ENCODE measurements around the gene ERCC3. TPM values are rescaled to one million over a fixed set of nuclear protein-coding genes. Genes with fewer than 3 reads are reported as not detected.
A peak's percentile ranks its signal among the peaks of the same experiment; 100 is the strongest.

The ERCC3 gene
- total RNA-seq, 6 donors from 2014 or later = 32.1 to 178 (median 49.8) TPM

DNA sequence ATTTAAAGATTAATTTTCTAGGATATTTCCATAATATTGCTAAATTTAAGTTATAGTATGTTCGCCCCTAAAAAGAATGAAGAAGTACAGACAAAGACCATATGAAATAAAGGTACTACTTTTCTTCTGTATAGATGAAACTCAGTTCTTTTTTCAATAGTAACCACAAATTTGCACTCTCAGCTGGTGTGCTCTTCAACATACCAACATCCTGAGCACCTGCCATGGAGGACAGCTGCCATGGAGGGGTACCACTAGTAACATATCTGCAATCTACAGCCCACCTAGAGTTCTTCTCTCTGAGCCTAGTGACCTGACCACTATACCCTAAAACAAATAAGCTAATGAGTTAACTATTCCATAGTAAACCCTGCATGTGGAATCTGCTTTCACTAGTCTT lies 36.8 kb upstream of the ERCC3 start:
- H3K4me3 ChIP-seq = no peak overlapping the region
- H3K27ac ChIP-seq = no peak overlapping the region
- H3K4me1 ChIP-seq = no peaks in the 10 kb centered on the region
- DNase-seq = no peak
- no peaks in the 10 kb centered on the region for H3K9me3 ChIP-seq
- H3K36me3 ChIP-seq = peaks cover 0 to 53% (median 17%) of the 10 kb centered on the region in 4 donors
- H3K27me3 ChIP-seq = no peaks in the 10 kb centered on the region
- WGBS, 2 donors = 100% methylated on average over 1 of the region's 1 CpG
- TF ChIP-seq POLR2AphosphoS5 (IDR thresholded peaks at IDR 0.05) (no peak), EP300 (IDR thresholded peaks at IDR 0.05) (no peak), POLR2A (IDR thresholded peaks at IDR 0.05) (no peak)
- TF ChIP-seq, protein P1, sequence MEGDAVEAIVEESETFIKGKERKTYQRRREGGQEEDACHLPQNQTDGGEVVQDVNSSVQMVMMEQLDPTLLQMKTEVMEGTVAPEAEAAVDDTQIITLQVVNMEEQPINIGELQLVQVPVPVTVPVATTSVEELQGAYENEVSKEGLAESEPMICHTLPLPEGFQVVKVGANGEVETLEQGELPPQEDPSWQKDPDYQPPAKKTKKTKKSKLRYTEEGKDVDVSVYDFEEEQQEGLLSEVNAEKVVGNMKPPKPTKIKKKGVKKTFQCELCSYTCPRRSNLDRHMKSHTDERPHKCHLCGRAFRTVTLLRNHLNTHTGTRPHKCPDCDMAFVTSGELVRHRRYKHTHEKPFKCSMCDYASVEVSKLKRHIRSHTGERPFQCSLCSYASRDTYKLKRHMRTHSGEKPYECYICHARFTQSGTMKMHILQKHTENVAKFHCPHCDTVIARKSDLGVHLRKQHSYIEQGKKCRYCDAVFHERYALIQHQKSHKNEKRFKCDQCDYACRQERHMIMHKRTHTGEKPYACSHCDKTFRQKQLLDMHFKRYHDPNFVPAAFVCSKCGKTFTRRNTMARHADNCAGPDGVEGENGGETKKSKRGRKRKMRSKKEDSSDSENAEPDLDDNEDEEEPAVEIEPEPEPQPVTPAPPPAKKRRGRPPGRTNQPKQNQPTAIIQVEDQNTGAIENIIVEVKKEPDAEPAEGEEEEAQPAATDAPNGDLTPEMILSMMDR (IDR thresholded peaks at IDR 0.05) = no peak
- no peak for ATAC-seq (ENCODE audit: low FRiP score in 2 of 2)

DNA sequence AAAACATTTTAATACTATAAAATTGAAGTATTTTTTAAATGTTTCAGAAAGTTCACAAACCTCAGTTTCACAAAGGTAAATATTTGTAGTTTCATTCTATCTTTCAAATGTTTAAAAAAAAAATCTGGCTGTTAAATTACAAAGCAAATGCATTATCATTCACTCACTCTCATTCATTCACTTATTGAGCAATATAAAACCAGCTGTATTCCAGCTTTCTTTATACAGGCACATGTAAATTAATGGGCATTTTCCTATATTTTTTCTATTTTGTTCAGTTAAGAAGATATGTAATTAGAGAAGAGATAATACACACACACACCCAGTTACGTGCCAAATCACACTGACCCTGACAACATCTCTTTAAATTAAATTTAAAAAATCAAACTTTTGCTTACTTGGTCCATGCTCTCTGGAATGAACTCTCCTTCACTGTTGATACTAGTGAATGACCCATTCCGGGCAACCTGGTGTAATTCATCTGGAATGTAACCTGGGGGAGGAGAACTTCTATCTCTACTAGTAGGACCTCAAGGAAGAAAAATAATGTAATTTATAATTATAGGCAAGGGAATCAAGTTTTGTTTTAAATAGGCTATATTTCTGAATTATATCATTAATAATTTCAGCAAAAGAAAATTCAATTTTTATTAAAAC lies 32.5 kb upstream of the ERCC3 start:
- DNase-seq (no peak), ATAC-seq (ENCODE audit: low FRiP score in 2 of 2) (no peak)
- Histone ChIP-seq H3K9me3 (no peaks in the 10 kb centered on the region), H3K4me3 (no peak overlapping the region), H3K36me3 (peaks cover 24 to 75% (median 36%) of the 10 kb centered on the region in 4 donors), H3K4me1 (no peaks in the 10 kb centered on the region), H3K27ac (no peak overlapping the region), H3K27me3 (no peaks in the 10 kb centered on the region)
- 90 to 93% methylated on average over 2 of the region's 2 CpGs for WGBS, 2 donors
- TF ChIP-seq POLR2A (IDR thresholded peaks at IDR 0.05) (no peak), EP300 (IDR thresholded peaks at IDR 0.05) (no peak), POLR2AphosphoS5 (IDR thresholded peaks at IDR 0.05) (no peak)
- TF ChIP-seq, protein P1 (IDR thresholded peaks at IDR 0.05) = no peak

DNA sequence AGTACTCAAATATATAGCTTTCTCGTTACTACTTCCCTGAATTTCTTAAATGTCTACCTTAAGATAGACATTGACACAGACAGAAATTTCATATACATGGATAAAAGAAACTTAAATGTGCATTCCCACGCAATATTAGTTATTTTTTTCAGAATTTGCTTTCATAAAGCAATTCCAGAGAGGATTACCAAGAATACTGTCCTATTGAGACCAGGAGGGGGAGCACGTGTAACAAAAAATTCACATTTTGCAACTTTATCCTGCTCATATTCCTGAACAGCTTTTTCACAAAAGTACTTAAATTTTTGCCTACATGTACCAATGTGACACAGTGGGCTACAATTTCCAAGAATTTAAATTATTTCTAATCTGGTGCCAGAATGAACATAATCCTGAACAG lies 30.7 kb upstream of the ERCC3 start:
- H3K36me3 ChIP-seq = peaks cover 30 to 79% (median 35%) of the 10 kb centered on the region in 4 donors
- 71% methylated on average over 3 of the region's 3 CpGs for WGBS, 2 donors
- no peaks in the 10 kb centered on the region for H3K27me3 ChIP-seq
- H3K4me3 ChIP-seq = no peak overlapping the region
- H3K9me3 ChIP-seq = no peaks in the 10 kb centered on the region
- no peak for DNase-seq
- H3K4me1 ChIP-seq = no peaks in the 10 kb centered on the region
- TF ChIP-seq EP300 (IDR thresholded peaks at IDR 0.05) (no peak), POLR2AphosphoS5 (IDR thresholded peaks at IDR 0.05) (no peak), POLR2A (IDR thresholded peaks at IDR 0.05) (no peak)
- TF ChIP-seq, protein P1 (IDR thresholded peaks at IDR 0.05) = peak in 5 of 6 experiments; percentile 32 to 51 (median 42)
- H3K27ac ChIP-seq = no peak overlapping the region
- ATAC-seq (ENCODE audit: low FRiP score in 2 of 2) = no peak

DNA sequence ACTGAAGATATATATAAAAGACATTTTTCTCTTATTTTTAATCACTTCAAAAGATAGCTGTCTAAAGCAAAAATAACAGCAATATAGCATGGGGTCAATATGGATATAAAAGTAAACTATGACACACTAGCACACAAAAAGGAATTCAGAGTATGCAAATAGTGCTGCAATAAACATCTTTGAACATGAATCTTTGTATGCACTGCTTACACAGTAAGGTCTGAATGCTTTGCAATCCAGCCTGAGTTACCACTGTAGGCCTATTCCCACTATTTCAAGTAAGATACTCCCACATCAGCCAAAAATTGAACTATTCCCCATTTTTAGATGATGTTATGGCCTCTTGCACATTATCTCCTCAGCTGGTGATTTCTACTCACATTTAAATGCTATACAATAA lies 27.4 kb upstream of the ERCC3 start:
- no peak for DNase-seq
- no peak for ATAC-seq (ENCODE audit: low FRiP score in 2 of 2)
- TF ChIP-seq POLR2A (IDR thresholded peaks at IDR 0.05) = no peak
- TF ChIP-seq POLR2AphosphoS5 (IDR thresholded peaks at IDR 0.05) = no peak
- TF ChIP-seq, protein P1 (IDR thresholded peaks at IDR 0.05) = no peak
- no peak for TF ChIP-seq EP300 (IDR thresholded peaks at IDR 0.05)
- Histone ChIP-seq H3K36me3 (peaks cover 37 to 97% (median 45%) of the 10 kb centered on the region in 4 donors), H3K4me3 (no peak overlapping the region), H3K4me1 (no peaks in the 10 kb centered on the region), H3K9me3 (no peaks in the 10 kb centered on the region), H3K27ac (no peak overlapping the region), H3K27me3 (no peaks in the 10 kb centered on the region)

All from upper lobe of left lung (tissue), 6 donors.